Stimulated activated CD4-positive, alpha-beta T cell treated with anti-CD3 and anti-CD28 coated beads, Interleukin-1b, Interleukin-23, amount 100 ng/mL, for 24 hours (primary cell): Measurements from ENCODE around the gene PLXNA3.
"Not testable (repeated sequence)": the region's sequence is repeated elsewhere in the genome, so short reads cannot be mapped to it uniquely, and the experiment has no call there.

ENCODE experiments used
- DNase-seq, 4 experiments: peaks; one replicate each; pipeline ENCODE4 v3.0.0-alpha.2; 2020; ENCODE audit warnings: low read depth in 4 of 4, low spot score in 1 of 4

Gene PLXNA3

DNA sequence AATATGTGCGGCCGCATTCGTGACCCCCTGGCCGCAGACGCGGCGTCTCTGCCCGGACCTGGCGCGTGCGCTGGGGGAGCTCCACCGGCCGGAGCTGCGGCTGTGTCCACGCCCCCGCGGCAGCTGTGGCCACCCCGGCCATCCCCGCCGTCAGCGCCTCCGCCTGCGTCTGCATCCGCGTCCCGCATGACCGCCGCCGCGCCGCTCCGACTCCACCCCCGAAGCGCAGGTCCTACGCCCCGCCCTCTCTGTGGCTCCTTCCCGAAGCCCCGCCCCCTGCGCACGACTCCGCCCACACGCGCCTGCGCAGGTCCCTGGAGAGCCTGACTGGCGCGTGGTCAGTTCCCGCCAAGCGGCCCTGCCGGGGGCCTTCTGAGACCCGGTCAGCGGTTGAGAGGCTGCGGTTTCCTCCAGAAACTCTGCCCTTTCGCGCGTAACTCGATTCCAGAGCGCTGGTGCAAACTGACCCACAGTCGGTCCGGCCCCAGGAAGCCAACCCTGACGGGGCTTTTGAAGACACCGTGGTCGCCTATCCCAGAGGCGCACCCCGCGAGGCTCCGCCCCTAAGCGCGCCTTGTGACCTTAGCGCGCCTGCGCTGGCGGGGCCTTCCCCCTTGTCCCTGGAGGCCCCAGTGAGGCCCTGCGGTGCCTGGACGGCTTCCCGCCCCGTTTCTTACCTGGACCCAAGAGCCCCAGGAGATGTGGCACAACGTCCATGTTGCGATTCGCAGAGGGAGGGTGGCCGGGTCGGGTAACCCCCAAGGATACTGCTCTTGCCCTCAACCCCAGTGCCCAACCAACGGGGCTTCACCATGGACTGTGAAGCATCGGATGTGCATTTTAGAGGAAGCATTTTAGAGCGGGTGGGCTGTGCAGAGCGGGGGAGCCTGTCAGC lies 20.9 kb downstream of the PLXNA3 start, which contains the start of gene LAGE3:
Gene LAGE3 (minus strand): TSS at position 554 of the 895 bp plus-strand sequence. CDS start 366 bp downstream, at position 188.
- DNase-seq: peak; percentile 77 to 93 (median 85)

DNA sequence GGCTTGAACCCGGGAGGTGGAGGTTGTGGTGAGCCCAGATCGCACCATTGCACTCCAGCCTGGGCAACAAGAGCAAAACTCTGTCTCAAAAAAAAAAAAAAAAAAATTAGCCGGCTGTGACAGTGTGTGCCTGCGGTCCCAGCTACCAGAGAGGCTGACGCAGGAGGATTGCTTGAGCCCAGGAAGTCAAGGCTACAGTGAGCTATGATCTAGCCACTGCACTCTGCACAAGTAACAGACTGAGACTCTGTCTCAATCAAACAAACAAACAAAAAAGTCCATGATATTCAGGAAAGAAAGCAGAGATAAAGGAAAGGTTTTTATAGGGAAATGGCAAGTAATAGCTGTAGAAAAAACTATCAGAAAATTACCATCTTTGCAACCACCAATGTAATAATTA lies 23.1 kb downstream of the PLXNA3 start:
- no peak for DNase-seq

DNA sequence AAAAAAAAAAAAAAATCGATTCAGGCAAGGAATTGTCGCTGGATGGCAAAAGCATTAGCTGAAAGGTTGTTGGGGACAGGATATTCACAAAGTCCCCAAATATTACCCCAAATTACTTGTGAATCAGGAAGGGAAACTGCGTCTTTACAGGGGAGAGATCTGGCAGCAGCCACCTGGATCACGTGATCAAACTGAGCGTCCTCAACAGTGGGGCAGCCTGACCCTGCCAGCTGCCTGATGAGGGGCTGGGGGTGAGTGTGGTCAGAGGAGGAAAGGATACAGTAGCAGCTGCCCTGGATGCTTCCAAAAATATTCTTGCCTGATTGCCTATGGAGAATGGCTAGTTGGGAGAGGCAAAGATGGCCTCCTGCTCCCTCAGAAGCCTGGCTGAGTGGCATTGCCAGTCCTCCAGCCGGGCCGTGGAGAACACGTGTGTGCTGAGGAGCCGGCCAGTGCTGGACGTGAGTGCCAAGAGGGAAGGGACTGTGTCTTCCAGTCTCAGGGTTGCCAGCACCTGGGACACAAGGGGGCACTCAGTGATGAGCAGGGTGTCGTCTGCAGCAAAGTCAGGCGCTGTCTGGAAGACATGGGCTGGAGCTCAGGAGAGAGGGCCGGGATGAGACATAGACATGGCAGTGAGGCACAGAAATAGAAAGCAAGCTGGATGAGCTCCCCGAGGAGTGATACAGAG lies 24.0 kb downstream of the PLXNA3 start:
- DNase-seq: no peak

DNA sequence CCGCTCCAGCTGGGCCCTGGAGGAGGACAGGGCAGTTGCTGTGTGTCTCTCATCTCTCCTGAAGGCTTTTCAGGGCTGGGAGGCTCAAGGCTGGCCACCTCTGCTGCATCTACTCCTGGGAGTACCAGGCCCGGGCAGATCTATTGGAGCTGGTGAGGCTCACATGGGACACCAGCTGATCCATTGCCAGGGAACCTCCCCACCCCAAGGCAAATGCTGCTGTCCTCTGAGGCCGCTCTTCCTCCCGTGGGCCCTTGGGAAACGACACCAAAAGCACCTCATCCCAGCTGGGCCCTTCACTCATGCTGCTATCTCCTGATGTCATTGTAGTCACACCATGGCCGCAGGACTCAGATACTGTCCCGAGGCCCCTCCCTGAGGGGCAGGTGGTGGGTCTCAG lies 24.7 kb downstream of the PLXNA3 start:
- no peak for DNase-seq

DNA sequence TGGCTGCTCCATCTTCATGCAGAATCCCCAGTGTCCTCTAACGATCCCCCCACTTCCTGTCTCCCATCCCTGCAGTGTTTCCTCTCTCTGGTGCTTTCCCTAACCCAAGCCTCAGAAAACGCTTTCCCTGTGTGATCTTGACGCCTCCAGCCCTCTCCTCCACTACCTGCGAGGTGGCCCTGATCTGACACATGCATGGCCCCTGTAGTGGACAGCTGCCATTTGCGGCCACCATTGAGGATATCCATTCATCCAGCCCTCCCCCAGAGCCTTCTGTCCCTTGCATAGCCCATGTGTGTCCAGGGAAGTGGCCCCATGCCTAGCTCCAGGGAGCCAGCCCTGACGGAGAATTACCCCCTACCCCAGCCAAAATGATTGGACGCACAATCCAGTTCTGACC lies 25.2 kb downstream of the PLXNA3 start:
- no peak for DNase-seq

DNA sequence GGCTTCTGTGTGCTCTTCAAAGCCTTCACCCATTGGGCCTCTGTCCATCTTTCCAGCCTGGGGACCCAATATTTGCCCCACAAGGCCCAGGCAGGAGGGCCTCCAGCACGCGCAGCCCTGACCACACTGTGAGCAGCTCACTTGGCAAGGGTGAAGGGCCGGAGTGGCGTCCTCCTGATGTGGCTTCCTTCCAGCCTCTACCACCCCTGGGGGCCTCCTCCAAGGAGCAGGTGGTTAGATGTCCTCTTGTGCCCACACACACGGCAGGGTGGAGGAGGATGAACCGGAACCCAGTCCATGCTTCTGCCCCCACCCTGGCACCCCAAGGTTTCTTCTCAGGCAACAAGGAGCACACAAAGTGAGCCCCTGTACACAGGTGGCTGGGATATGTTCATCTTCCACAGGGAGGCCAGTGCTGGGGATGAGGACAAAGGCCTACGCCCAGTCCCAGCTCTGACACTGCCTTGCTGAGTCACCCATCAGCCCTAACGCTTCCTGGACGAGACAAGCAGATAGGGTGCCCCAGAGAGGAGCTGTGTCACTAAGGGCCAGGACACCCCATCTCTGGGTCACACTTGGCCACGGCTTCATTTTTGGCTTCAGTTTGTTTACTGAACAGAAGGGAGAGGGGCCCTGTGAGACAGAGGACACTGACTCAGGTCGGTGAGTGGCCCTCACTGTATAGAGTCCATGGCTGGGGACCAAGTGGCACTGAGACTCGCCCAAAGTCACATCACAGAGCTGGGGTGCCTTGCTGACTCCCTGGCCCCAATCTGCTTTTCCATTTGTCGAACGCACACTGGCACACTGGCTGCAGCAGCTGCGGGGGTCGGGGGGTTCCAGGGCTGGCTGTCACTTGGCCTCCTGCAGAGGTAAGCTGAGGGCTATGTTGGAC lies 26.4 kb downstream of the PLXNA3 start:
- no peak for DNase-seq

DNA sequence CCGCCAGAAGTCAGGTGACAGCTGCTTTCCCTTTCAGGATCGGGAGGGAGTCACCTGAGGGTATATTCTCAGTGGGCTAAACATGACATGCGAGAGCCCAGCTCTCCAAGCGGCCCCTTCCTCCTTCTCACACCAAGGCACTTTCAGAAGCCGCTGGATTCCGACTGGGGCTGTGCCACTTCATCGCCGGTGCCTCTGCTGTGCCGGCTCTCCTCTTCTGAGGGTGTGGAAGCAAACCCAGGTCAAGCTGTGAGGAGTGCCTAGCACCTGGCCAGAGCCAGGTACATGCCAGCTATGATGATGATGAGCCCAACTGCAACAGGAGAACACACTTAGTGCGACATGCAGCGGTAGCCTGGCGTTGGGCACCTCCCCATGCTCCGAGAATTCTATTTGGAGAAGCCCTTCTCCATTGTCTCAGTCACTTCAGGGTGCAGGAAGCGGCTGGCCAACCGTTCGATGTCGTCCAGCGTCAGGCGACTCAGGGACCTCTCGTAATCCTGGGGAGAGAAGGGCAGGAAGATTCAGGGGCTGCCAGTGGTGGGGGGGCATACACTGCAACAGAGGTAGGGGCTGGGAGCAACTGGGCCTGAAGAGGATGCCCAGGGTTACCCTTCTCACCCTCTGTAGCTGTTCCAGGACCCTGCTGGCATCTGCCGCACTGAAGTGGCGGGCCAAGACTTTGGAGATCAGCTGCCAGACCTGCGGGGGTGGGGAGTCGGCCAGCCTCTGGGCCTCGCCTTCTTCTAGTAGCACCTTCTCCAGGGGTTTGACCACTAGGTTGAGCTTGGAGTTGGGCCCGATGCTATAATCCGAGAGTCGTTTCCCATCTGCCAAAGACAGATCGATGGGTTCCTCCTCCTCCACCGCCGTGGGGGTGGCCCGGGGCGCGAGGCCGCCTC lies 27.3 kb downstream of the PLXNA3 start:
- DNase-seq: no peak

DNA sequence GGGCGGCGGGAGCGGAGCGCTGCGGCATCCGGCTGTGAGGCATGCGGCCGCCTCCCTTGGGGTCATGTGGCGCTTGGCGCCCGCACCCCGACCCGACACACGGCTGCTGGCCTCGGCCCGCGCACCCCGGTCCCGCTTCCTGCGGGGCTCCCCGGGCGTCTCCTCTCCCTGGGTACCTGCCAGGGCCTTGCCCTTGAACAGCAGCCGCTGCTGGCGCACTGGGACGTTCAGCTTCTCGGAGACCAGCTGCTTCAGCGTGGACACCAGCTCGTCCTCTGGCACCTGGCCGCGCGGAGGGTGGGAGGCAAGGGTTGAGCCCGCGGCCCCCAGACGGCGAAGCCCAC lies 27.9 kb downstream of the PLXNA3 start:
- no peak for DNase-seq

DNA sequence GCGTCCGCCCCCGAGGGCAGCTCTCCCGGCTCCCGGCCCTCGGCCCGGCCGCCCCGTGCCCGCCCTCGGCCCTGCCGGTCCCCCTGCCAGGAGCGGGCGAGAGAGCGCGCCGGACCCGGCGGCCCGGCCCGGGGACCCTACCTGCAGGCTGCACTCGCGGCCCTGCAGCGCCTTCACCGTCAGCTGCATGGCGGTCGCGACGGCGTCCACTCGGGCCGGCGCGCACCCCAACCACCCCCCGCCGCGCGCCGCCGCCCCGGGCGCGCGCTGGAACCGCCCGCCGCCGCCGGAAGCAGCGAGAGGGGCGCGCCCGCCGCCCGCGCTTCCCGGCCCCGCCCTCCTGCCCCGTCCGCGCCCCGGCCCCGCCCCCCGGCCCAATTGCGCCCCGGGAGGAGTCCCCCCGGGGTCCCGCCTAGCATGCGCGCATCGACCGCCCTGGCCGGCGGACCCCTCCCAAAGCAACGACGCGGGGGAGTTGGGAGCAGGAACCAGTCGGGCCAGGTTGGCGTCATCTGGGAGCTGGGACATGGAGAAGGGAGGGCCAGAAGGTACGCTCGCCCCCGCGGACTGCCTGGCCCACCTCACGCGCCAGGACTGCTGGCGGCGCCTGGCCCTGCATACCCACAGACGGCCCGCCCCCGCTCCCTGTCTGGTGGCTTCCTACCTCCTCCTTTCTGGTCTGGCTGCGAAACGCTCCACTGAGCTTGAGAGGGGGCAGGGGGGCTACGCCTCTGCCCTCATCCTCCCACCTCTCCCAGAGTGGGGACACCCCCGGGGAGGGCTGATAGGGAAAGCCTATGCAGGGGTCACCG lies 28.5 kb downstream of the PLXNA3 start, which contains the start of gene UBL4A:
Gene UBL4A (minus strand): TSS at position 220 of the 812 bp plus-strand sequence. CDS start 31 bp downstream, at position 189.
- DNase-seq: peak in 1 of 4 experiments; percentile 51

DNA sequence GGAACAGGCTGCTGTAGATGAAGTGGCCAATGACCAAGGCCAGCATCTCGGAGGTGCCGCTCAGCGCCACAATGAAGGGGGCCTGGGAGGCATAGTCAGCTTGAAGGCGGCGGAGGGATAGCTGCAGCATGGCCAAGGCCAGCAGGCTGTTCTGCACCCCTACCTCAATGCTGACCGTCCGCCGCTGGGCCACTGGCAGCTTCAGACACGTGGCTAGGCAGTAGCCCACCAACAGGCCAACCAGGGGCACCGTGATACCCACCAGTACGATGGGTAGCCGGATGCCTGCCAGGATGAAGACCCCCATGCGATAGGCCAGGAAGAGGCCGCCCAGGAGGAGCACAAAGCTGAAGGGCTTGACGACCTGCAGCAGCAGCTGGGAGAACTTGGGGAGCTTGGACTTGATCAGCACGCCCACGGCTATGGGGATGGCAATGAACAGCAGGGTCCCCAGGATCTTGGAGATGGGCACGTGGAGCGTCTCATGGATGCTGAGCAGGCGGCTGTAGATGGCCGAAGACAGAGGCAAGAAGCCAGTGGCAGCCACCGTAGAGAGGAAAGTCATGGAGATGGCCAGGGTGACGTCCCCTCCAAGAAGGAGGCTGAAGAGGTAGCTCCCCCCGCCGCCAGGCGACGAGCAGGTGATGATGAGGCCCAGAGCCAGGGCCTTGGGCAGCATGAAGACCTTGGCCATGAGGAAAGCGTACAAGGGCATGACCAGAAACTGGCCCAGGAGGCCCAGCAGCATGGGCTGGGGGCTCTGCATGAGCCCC lies 29.6 kb downstream of the PLXNA3 start:
- no peak for DNase-seq

DNA sequence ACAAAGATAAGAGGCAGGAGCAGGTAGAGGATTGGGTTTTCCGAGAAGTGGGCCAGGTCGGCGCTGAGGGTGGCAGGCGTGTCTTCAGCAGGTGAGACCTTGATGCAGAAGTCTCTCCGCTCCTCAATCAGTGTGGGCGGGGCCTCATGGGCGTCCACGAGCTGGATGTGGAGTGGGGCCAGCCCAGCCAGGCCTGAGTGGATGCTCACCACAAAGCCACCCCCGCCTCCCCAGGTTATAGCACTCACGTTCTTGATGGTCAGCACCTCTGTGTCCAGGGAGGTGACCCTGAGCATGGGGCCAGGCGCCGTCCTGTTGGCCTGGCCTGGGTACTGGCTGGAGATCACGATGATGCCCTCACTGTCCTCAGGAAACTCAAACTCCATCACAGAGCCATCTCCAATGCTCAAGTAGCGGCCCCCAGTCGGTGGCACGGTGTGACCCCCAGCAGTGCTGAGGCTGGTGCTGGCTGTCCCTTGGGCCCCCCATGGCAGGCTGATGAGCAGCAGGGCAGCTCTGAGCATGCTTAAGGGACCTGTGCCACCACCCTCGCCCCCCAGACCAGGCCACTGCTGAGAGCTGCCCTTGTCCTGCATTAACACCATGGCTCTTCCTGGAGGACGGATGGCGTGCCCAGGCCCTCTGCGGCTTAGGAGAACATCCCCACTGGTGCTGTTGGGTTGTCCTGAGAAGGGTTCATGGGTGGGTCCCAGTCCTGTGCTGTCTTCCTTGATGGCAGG lies 30.4 kb downstream of the PLXNA3 start:
- DNase-seq: no peak

DNA sequence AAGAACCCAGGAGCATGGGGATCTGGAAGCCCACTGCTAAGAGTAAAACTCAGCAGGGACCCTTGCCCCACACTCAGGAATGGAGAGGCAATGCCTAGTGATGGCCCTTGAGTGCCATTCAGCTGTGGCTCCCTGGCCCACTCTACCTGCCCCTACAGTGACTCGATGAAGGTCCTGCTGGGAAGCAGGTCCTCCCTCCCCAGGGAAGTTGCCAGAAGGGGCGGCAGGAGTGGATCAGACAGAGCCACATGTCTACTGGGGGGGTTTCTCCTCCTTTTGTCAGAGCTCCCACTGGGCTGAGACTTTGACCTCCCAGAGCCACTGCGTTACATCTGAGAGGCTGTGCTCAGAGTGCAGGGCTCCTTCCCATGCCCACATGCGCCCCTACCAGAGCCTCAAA lies 31.1 kb downstream of the PLXNA3 start:
- DNase-seq: no peak

DNA sequence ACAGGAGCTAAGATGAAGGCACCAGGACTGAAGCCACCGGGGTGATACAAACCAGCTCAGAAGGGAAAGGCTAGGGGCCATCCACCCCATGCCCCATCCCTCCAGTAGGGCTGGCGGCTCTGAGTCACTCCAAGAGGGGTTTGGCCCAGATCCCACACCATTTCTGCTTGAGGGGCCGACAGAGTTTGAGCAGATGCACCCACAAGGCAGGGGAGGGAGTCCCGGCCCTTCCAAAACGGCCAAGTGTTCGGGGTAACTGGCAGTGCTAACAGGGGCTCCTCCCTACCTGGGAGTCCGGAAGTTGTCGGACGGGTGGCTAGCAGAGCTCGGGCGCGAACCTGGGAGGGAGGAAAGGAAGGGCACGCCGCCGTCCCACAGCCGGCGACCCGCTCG lies 31.9 kb downstream of the PLXNA3 start:
- DNase-seq: no peak

DNA sequence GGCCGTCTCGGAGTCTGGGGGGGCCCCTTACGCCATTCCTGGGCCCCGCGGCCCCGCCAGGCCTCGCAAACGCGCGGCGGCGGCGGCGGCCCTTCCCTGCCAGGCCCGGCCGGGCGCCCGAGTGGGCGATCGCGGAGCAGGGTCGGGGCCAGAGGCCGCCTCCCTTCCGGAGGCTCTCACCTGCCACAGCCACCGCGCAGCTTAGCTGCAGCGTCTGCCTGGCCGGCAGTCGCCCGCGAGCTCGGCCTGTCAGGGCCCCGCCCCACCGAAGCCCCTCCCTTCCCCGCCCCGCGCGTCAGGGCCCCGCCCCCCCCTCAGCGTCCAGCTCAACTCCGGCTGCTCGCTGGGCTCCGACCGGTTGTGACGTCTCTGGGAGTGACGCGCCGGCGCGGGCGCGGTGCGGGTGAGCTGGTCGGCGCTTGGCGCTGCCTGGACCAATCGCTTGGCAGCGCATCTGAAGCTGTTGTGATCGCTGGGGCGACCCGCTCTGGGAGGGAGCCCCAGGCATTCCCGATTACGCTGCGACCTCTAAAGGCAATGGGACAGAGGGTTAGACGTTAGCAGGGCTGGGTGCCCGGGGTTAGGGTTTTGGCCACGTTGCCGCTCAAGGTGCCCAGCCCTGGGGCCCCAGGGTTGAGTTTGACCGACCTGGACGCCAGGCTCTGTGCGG lies 32.5 kb downstream of the PLXNA3 start, which contains the start of gene SLC10A3:
Gene SLC10A3 (minus strand): TSS at position 216 of the 670 bp plus-strand sequence. CDS start 1,689 bp downstream, outside the sequence.
- DNase-seq: peak; percentile 61 to 83 (median 69)

DNA sequence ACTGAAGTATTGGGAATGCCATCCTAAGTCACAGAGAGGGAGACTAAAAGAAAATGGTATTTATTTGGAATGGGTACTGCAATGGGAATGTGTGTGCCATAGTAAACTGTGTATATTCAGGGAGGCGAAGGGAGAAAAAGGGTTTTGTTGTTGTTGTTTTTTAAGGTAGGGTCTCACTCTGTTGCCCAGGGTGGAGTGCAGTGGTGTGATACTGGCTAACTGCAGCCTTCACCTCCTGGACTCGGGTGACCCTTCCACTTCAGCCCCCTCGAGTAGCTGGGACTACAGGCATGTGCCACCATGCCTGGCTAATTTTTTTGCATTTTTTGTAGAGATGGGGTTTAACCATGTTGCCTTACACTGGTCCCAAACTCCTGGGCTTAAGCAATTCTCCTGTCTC lies 36.6 kb downstream of the PLXNA3 start:
- no peak for DNase-seq

DNA sequence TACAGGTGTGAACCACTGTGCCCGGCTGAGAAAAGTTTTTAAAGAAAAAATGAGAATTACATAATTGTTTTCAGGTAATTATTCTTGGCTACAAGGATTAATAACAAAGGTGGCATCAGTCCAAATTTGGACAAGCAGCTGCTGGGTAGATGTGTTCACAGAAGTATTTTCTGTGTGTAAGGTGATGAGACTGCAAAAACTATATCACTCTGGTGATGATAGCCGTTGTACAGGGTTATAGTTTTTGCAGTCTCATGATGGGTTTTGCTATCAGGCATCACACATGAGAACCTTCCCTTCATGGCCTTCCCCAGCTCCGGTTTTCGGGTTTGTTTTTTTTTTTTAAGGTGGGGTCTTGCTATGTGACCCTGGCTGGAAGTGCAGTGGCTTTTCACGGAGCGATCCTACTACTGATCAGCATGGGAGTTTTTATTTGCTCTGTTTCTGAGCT lies 37.4 kb downstream of the PLXNA3 start:
- no peak for DNase-seq

DNA sequence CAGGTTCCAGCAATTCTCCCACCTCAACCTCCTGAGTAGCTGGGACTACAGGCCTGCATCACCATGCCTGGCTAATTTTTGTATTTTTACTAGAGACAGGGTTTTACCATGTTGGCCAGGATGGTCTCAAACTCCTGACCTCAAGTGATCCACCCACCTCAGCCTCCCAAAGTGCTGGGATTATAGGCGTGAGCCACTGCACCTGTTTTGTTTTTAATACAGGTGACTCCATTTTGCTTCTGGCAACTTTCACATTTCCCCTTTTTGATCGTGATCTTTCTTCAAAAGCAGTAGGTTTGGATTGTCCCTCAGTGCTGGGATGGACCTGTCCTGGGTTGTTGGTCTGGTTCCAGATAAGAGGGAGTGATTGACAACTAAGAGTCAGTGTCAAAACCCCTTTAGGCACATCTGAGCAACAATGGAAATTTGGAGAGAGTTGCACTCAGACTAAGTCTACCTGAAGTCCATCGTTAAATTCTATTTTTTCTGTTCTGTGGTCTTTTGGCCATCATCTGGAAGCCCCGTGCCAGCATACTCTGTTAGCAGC lies 38.6 kb downstream of the PLXNA3 start:
- not testable (repeated sequence) for DNase-seq
